ENCODE data around the gene CTDSPL.
"Not testable (repeated sequence)": the region's sequence is repeated elsewhere in the genome, so short reads cannot be mapped to it uniquely, and the experiment has no call there.

The CTDSPL gene

GRCh38 chr3:37972056-37972455 lies 110.4 kb downstream of the CTDSPL start:
- DNase-seq: not testable (repeated sequence)

- no peak for DNase-seq
These were observed 111.8 kb downstream of the CTDSPL start for GRCh38 chr3:37973246-37974054.

GRCh38 chr3:37974121-37975083 lies 112.7 kb downstream of the CTDSPL start:
- peak; percentile 75 for DNase-seq

GRCh38 chr3:37979541-37980461 lies 118.1 kb downstream of the CTDSPL start:
- no peak for DNase-seq

GRCh38 chr3:37980462-37981347 lies 119.0 kb downstream of the CTDSPL start:
- DNase-seq: no peak

GRCh38 chr3:37981348-37981664 lies 119.6 kb downstream of the CTDSPL start:
- no peak for DNase-seq

- DNase-seq: no peak
These were observed 120.7 kb downstream of the CTDSPL start for GRCh38 chr3:37982331-37982730.

- DNase-seq: no peak
These were observed 122.4 kb downstream of the CTDSPL start for GRCh38 chr3:37984051-37984450.

- DNase-seq: no peak
These were observed 122.9 kb downstream of the CTDSPL start for GRCh38 chr3:37984596-37984995.

GRCh38 chr3:37985637-37986320 lies 124.1 kb downstream of the CTDSPL start:
- DNase-seq: no peak

- DNase-seq: no peak
These were observed 125.0 kb downstream of the CTDSPL start for GRCh38 chr3:37986479-37987314.

- DNase-seq: no peak
These were observed 125.6 kb downstream of the CTDSPL start for GRCh38 chr3:37987315-37987697.

GRCh38 chr3:37987751-37988179 lies 126.1 kb downstream of the CTDSPL start:
- no peak for DNase-seq

GRCh38 chr3:37988376-37988775 lies 126.7 kb downstream of the CTDSPL start:
- DNase-seq: not testable (repeated sequence)

- DNase-seq: no peak
These were observed 127.3 kb downstream of the CTDSPL start for GRCh38 chr3:37988931-37989525.

GRCh38 chr3:37989821-37990480 lies 128.3 kb downstream of the CTDSPL start:
- no peak for DNase-seq

- DNase-seq: no peak
These were observed 128.8 kb downstream of the CTDSPL start, which contains the start of gene VILL for GRCh38 chr3:37990527-37990926. TSS of gene VILL (plus strand) at chr3:37990786. CDS start at chr3:37993673, 2,887 bp downstream.

- DNase-seq: no peak
These were observed 129.4 kb downstream of the CTDSPL start for GRCh38 chr3:37991109-37991508.

GRCh38 chr3:37991823-37992222 lies 130.1 kb downstream of the CTDSPL start:
- no peak for DNase-seq

Measured in stimulated activated CD4-positive, alpha-beta T cell treated with anti-CD3 and anti-CD28 coated beads, Interleukin-15, amount 100 ng/mL, for 24 hours (primary cell).